ENCODE data around the gene CCL19. TPM values are rescaled to one million over a fixed set of nuclear protein-coding genes. Genes with fewer than 3 reads are reported as not detected.

CCL19 gene
- total RNA-seq, 2 experiments from 2014 or later: not detected

- POLR2A ChIA-PET: interaction anchor here (0.6 to 0.8 kb wide), 3 partner anchors 14 to 32 kb away, joined by 3 to 6 read pairs (median 3); no protein-coding TSS in a partner anchor
- no peak for DNase-seq (ENCODE audit: low spot score)
- no TSS peak for BruUV-seq (replicated peaks)
- Histone ChIP-seq H3K36me3 (ENCODE audit: insufficient read depth, low read length) (no peaks in the 10 kb centered on the region), H3K9me2 (ENCODE audit: insufficient read depth, low read length) (no peaks in the 10 kb centered on the region), H3K4me2 (ENCODE audit: low read length) (no peak overlapping the region), H3K4me3 (ENCODE audit: low read depth, low read length, poor library complexity, severe bottlenecking) (no peak overlapping the region), H3K9me3 (ENCODE audit: low read length) (no peaks in the 10 kb centered on the region), H3K79me2 (ENCODE audit: insufficient read depth, low read depth, low read length) (no peaks in the 10 kb centered on the region), H3K27ac (ENCODE audit: low read depth, low read length, poor library complexity, severe bottlenecking) (no peak overlapping the region), H3K4me1 (ENCODE audit: insufficient read depth, low read length, poor library complexity, severe bottlenecking) (no peaks in the 10 kb centered on the region), H2AFZ (ENCODE audit: low read length) (no peak overlapping the region), H4K20me1 (ENCODE audit: insufficient read depth, low read length) (no peaks in the 10 kb centered on the region)
- TF ChIP-seq CTCF (conservative IDR thresholded peaks at IDR 0.05; ENCODE audit: low read length) (no peak), EZH2phosphoT487 (IDR thresholded peaks at IDR 0.05; ENCODE audit: borderline replicate concordance, low read depth, low read length) (no peak)
- intact Hi-C loops (cut with micrococcal nuclease; ENCODE audit: unreplicated experiment): no loop called here
- CTCF ChIA-PET (ENCODE audit: unreplicated experiment): no interaction called here
These were observed 22.9 kb upstream of the CCL19 start for GRCh38 chr9:34714007-34714406.

GRCh38 chr9:34712140-34712539 is 21.1 kb upstream of the CCL19 start:
- Histone ChIP-seq H3K9me2 (ENCODE audit: insufficient read depth, low read length) (no peaks in the 10 kb centered on the region), H3K36me3 (ENCODE audit: insufficient read depth, low read length) (no peaks in the 10 kb centered on the region), H3K4me1 (ENCODE audit: insufficient read depth, low read length, poor library complexity, severe bottlenecking) (no peaks in the 10 kb centered on the region), H3K4me3 (ENCODE audit: low read depth, low read length, poor library complexity, severe bottlenecking) (no peak overlapping the region), H2AFZ (ENCODE audit: low read length) (no peak overlapping the region), H3K27ac (ENCODE audit: low read depth, low read length, poor library complexity, severe bottlenecking) (no peak overlapping the region), H3K9me3 (ENCODE audit: low read length) (no peaks in the 10 kb centered on the region), H3K4me2 (ENCODE audit: low read length) (no peak overlapping the region), H3K79me2 (ENCODE audit: insufficient read depth, low read depth, low read length) (no peaks in the 10 kb centered on the region), H4K20me1 (ENCODE audit: insufficient read depth, low read length) (no peaks in the 10 kb centered on the region)
- no peak for TF ChIP-seq CTCF (conservative IDR thresholded peaks at IDR 0.05; ENCODE audit: low read length)
- no peak for TF ChIP-seq EZH2phosphoT487 (IDR thresholded peaks at IDR 0.05; ENCODE audit: borderline replicate concordance, low read depth, low read length)
- BruUV-seq (replicated peaks): no TSS peak
- DNase-seq (ENCODE audit: low spot score): no peak
- POLR2A ChIA-PET: no interaction called here
- intact Hi-C loops (cut with micrococcal nuclease; ENCODE audit: unreplicated experiment): no loop called here
- CTCF ChIA-PET (ENCODE audit: unreplicated experiment): no interaction called here

- TF ChIP-seq CTCF (conservative IDR thresholded peaks at IDR 0.05; ENCODE audit: low read length): no peak
- TF ChIP-seq EZH2phosphoT487 (IDR thresholded peaks at IDR 0.05; ENCODE audit: borderline replicate concordance, low read depth, low read length): no peak
- H3K4me1 ChIP-seq (ENCODE audit: insufficient read depth, low read length, poor library complexity, severe bottlenecking): no peaks in the 10 kb centered on the region
- no TSS peak for BruUV-seq (replicated peaks)
- H3K79me2 ChIP-seq (ENCODE audit: insufficient read depth, low read depth, low read length): no peaks in the 10 kb centered on the region
- no peak within 1 kb of the TSS for H3K27ac ChIP-seq (ENCODE audit: low read depth, low read length, poor library complexity, severe bottlenecking)
- H3K36me3 ChIP-seq (ENCODE audit: insufficient read depth, low read length): no peaks in the 10 kb centered on the region
- H4K20me1 ChIP-seq (ENCODE audit: insufficient read depth, low read length): no peaks in the 10 kb centered on the region
- H3K4me2 ChIP-seq (ENCODE audit: low read length): no peak within 1 kb of the TSS
- H2AFZ ChIP-seq (ENCODE audit: low read length): no peak within 1 kb of the TSS
- H3K9me2 ChIP-seq (ENCODE audit: insufficient read depth, low read length): no peaks in the 10 kb centered on the region
- CTCF ChIA-PET (ENCODE audit: unreplicated experiment): no interaction called here
- H3K9me3 ChIP-seq (ENCODE audit: low read length): no peaks in the 10 kb centered on the region
- POLR2A ChIA-PET: interaction anchor here (0.8 kb wide), 1 partner anchor 98 kb away, joined by 13 read pairs; the partner anchor contains the start of gene RPP25L
- no peak for DNase-seq (ENCODE audit: low spot score)
- H3K4me3 ChIP-seq (ENCODE audit: low read depth, low read length, poor library complexity, severe bottlenecking): no peak within 1 kb of the TSS
- intact Hi-C loops (cut with micrococcal nuclease; ENCODE audit: unreplicated experiment): no loop called here
These were observed 18.9 kb upstream of the CCL19 start, which contains the start of gene CCL21 for GRCh38 chr9:34710023-34710422. Gene CCL21 (minus strand): TSS chr9:34710136. CDS start chr9:34710066, 70 bp downstream.
